Measurements from ENCODE around the gene EYA2.

DNA sequence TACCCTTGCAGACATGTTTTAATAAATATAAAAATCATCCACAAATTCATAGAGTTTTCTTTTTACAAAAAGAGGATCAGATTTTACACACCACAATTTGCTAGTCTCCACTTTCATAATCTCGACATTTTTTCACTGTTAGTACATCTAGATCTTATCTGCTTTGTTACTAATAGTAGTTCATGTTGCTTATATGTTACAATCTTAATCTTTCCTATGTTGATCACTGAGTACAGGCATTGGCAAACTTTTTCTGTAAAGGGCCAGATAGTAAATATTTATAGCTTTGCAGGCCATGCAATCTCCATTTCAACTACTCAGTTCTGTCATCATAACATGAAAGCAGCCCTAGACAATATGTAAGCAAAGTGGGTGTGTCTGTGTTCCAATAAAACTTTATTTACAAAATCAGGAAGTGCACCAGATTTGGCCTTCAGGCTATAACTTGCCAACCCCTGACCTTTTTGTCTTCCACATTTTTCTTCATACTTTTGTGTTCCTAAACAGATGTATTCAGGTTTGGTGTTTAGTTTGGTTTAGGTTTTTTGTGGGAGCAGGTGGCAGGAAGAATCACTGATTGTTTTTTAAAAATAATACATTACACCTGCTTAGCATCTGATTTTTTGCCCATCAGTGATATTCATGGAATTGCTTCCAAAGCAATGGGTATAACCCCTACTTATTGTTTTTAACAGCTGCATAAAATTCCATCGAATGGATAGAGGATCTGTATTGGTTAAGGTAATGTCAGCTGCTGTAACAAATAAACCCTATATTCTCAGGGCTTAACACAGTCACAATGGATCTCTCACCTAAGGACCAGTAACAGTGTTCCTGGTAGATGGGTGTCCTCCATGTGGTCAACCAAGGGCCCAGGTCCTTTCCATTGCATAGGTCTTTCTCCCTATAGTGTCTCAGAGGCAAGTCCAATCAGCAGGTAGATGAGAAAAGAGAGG lies 61.2 kb downstream of the EYA2 start:
- TF ChIP-seq, protein P1, sequence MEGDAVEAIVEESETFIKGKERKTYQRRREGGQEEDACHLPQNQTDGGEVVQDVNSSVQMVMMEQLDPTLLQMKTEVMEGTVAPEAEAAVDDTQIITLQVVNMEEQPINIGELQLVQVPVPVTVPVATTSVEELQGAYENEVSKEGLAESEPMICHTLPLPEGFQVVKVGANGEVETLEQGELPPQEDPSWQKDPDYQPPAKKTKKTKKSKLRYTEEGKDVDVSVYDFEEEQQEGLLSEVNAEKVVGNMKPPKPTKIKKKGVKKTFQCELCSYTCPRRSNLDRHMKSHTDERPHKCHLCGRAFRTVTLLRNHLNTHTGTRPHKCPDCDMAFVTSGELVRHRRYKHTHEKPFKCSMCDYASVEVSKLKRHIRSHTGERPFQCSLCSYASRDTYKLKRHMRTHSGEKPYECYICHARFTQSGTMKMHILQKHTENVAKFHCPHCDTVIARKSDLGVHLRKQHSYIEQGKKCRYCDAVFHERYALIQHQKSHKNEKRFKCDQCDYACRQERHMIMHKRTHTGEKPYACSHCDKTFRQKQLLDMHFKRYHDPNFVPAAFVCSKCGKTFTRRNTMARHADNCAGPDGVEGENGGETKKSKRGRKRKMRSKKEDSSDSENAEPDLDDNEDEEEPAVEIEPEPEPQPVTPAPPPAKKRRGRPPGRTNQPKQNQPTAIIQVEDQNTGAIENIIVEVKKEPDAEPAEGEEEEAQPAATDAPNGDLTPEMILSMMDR (conservative IDR thresholded peaks at IDR 0.05; ENCODE audit: low read depth, low read length): no peak
- TF ChIP-seq EZH2 (IDR thresholded peaks at IDR 0.05; ENCODE audit: borderline replicate concordance, low read depth, low read length, poor library complexity, severe bottlenecking): no peak

All from A673 (cell line).